GM12875 (cell line): ENCODE data around the gene PLA2G1B.

ENCODE experiments used
- H3K4me3 ChIP-seq: one replicate; pipeline ENCODE4 v1.5.1; 2011; ENCODE audit warnings: low read depth, low read length, control low read depth
- TF ChIP-seq, protein P1 (sequence below): IDR thresholded peaks from 2 replicates; pipeline ENCODE4 v1.5.1; 2011; ENCODE audit warnings: low read depth, mild to moderate bottlenecking, control low read depth, inconsistent platforms, low read length, moderate library complexity, borderline replicate concordance; ENCODE audit not compliant: insufficient read depth

The PLA2G1B gene

DNA sequence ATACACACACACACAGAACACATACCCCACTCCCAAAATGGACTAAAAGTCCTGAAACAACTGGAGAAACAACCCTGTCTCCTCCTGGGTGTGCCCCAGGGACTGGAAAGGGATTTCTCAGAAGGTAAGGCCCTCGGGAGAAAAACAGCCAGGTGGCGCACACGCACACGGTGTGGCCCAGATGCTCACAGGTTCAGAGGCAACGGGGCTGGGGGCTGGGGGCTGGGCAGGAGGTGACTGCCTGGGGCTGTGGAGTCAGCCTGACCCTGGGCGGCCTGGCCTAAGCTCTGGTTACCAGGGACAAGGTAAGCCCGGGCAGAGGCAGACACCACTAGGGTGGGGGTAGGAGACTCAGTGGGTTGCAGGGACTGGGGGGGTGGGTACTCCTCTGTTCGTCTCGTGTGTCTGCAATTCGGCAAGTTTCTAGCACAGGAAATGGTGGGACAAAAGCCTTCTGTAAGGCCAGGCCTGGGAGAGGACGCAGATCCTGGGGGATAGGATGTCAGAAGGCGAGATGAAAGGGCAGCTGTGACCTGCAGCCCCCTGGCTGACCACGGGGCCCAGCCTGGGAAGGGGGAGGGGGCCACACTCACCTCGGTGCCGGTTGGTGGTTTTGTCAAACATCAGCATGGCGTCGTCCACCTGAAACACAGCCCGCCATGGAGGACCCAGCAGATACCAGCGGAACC lies 31.0 kb upstream of the PLA2G1B start:
- TF ChIP-seq, protein P1, sequence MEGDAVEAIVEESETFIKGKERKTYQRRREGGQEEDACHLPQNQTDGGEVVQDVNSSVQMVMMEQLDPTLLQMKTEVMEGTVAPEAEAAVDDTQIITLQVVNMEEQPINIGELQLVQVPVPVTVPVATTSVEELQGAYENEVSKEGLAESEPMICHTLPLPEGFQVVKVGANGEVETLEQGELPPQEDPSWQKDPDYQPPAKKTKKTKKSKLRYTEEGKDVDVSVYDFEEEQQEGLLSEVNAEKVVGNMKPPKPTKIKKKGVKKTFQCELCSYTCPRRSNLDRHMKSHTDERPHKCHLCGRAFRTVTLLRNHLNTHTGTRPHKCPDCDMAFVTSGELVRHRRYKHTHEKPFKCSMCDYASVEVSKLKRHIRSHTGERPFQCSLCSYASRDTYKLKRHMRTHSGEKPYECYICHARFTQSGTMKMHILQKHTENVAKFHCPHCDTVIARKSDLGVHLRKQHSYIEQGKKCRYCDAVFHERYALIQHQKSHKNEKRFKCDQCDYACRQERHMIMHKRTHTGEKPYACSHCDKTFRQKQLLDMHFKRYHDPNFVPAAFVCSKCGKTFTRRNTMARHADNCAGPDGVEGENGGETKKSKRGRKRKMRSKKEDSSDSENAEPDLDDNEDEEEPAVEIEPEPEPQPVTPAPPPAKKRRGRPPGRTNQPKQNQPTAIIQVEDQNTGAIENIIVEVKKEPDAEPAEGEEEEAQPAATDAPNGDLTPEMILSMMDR: no peak
- no peak overlapping the region for H3K4me3 ChIP-seq

DNA sequence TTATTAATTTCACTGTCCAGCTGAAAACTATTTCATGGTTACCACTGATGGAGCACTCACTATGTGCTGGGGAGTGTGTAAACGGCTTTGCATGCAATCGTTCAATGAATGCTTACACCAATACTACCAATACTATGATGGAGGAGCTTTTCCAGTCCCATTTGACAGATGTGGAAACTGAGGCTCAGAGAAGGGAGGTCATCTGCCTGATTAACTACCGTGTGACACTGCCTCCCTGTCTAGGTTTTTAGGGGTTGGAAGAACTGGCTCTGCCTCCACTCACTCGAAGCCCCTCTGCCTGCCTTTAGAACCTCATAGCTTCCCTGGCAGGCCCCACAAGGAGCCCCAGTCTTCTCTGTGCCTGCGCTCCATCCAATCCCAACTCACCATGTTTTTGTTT lies 29.5 kb upstream of the PLA2G1B start:
- TF ChIP-seq, protein P1: no peak
- no peak overlapping the region for H3K4me3 ChIP-seq

DNA sequence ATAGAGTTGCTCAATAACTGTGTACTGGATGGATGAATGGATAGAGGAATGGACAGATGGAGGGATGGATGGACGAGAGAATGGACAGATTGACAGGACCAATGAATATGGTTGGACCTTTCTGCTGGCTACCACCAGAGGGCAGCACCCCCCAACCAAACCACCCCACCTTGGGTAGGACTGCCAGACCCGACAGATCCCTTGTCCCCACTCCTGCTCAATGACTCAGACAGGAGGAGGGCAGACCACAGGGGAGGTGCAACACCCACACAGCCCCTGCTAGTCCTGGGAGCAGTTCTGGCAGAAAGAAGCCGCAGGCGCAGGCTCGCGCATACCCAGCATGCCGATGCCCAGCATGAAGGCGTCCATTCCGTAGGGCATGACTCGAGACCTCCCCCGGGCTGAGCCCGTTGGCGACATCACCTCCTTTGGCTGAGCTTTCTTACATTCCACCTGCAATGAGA lies 29.0 kb upstream of the PLA2G1B start:
- TF ChIP-seq, protein P1: peak; percentile 90
- no peak overlapping the region for H3K4me3 ChIP-seq

DNA sequence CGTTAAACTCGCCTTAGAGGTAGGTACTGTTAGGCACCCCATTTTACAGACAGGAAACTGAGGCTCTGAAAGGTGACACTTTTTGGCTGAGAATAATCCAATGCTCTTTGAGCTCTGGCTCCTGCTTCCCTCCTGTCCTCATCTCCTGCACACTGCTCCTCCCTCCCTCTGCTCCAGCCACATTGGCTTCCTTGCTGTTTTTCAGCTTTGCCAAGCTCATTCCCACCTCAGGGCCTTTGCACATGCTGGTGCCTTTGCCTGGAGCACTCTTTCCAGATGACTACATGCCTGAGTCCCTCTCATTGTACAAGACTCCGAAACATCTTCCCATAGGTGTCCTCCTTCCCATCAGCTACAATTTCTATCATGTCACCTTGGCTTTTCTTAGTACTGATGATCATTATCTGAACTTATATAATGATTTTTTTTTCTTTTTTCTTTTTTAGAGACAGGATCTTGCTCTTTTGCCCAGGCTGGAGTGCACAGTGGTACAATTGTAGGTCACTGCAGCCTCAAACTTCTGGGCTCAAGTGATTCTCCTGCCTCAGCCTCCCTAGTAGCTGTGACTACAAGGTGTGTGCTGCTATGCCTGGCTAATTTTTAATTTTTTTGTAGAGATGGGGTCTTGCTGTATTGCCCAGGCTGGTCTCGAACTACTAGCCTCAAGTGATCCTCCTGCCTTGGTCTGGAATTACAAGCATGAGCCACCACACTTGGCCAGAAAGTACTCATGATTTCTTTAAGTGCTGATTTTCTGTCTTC lies 26.2 kb upstream of the PLA2G1B start:
- H3K4me3 ChIP-seq: no peak overlapping the region
- TF ChIP-seq, protein P1: no peak

DNA sequence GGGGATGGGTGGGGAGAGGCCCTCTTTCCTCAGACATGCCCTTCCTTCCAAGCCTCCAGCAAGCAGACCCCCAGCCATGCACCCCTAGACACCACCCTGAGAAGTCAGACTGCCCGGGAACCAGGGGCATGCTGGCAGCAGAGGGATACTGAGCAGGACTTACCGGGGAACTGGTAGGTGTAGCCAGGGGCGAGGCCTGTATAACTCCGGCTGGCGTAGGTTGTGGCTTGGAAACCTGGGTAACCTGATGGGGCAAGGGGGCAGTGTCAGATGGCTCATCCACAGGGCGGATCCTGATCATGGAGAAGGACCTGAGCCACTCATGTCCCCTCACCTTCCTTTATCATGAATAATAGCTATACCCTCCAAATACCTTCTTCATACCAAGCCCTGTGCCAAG lies 25.6 kb upstream of the PLA2G1B start:
- TF ChIP-seq, protein P1: no peak
- H3K4me3 ChIP-seq: no peak overlapping the region

- TF ChIP-seq, protein P1: no peak
- H3K4me3 ChIP-seq: no peak overlapping the region
These were observed 24.5 kb upstream of the PLA2G1B start for GRCh38 chr12:120352117-120352516.
